HCT116 (cell line): ENCODE results near the gene UBE4A. TPM values are rescaled to one million over a fixed set of nuclear protein-coding genes. Genes with fewer than 3 reads are reported as not detected.

Source experiments
- ATAC-seq: fragments of 200-7000 bp; cut with Tn5 transposase; 2 replicates; pipeline ENCODE4 v1.9.1; 2020; ENCODE audit warnings: mild to moderate bottlenecking, moderate library complexity
- BruUV-seq: library from RNA; stranded (reverse); fragments of 400-500 nt; replicated peaks from 2 replicates; lab custom pipeline; 2021; lab: Mats Ljungman, UMichigan
- CTCF ChIA-PET: fragments of 300-600 bp; sonication (Branson Sonifier 250); formaldehyde crosslinking; loops from one replicate; lab custom pipeline; 2021; ENCODE audit warnings: antibody characterized with exemption; lab: Charles Lee
- POLR2A ChIA-PET: fragments of 300-600, 350-600 bp; sonication (Branson Sonifier 250); formaldehyde crosslinking; loops from one replicate; lab custom pipeline; 2021; ENCODE audit warnings: antibody characterized with exemption; lab: Charles Lee
- RAD21 ChIA-PET, 2 experiments: fragments of 300-600 bp; sonication (Branson Sonifier 250); formaldehyde crosslinking; loops; one replicate each; lab custom pipeline; 2023; ENCODE audit warnings: low total read pairs in 2 of 2; ENCODE audit not compliant: uncharacterized antibody in 2 of 2, unreplicated experiment in 2 of 2, low non-redundant PET in 1 of 2; lab: Charles Lee
- DNase-seq: peaks from one replicate; pipeline ENCODE4 v3.0.0-alpha.2; 2010; ENCODE audit warnings: low read depth, low spot score
- H2AFZ ChIP-seq: fragments of 200-600 bp; shearing (Covaris generic), sonication (generic); 2 replicates; pipeline ENCODE4 v1.6.1; 2017; ENCODE audit warnings: low read depth, mixed run types, mixed read lengths, antibody characterized with exemption, low read length; ENCODE audit not compliant: poor library complexity, severe bottlenecking
- H3K27ac ChIP-seq: 2 replicates; pipeline ENCODE4 v1.5.1; 2012; ENCODE audit warnings: low read depth, low read length
- H3K27me3 ChIP-seq: fragments of 200-600 bp; sonication (generic); 2 replicates; pipeline ENCODE4 v1.6.1; 2016; ENCODE audit warnings: mixed run types, low read length, mixed read lengths; ENCODE audit not compliant: insufficient read depth
- H3K36me3 ChIP-seq, 2 experiments: fragments of 200-500 bp in 1 of 2; fragments of 200-600 bp in 1 of 2; sonication (Bioruptor generic) in 1 of 2; sonication (generic) in 1 of 2; 2 replicates each; pipeline versions ENCODE4 v1.5.1 to v1.6.1; 2014 to 2016; ENCODE audit warnings: low read length in 2 of 2, inconsistent platforms in 1 of 2, mixed read lengths in 1 of 2, mixed run types in 1 of 2; ENCODE audit not compliant: insufficient read depth in 2 of 2, control insufficient read depth in 1 of 2
- H3K4me1 ChIP-seq, 2 experiments: fragments of 200-600 bp in 1 of 2; sonication (generic) in 1 of 2; 2 replicates each; pipeline versions ENCODE4 v1.5.1 to v1.6.1; 2012 to 2017; ENCODE audit warnings: low read length in 2 of 2, inconsistent platforms in 1 of 2, mild to moderate bottlenecking in 1 of 2, mixed read lengths in 1 of 2, mixed run types in 1 of 2, moderate library complexity in 1 of 2; ENCODE audit not compliant: insufficient read depth in 2 of 2, control insufficient read depth in 1 of 2
- H3K4me2 ChIP-seq: fragments of 200-600 bp; sonication (generic); 2 replicates; pipeline ENCODE4 v1.6.1; 2017; ENCODE audit warnings: mixed run types, low read length, mixed read lengths
- H3K4me3 ChIP-seq, 2 experiments: fragments of 200-600 bp in 1 of 2; sonication (generic) in 1 of 2; replicated peaks in 1 of 2; 2 replicates each; pipeline ENCODE4 v1.5.1; 2011 to 2016; ENCODE audit warnings: low read length in 2 of 2, control low read depth in 1 of 2, low read depth in 1 of 2, mild to moderate bottlenecking in 1 of 2, mixed read lengths in 1 of 2, mixed run types in 1 of 2
- H3K79me2 ChIP-seq: fragments of 200-600 bp; sonication (generic); 2 replicates; pipeline ENCODE4 v1.6.1; 2017; ENCODE audit warnings: mild to moderate bottlenecking, mixed run types, low read length, moderate library complexity, mixed read lengths; ENCODE audit not compliant: insufficient read depth
- H3K9ac ChIP-seq: fragments of 200-600 bp; sonication (generic); 2 replicates; pipeline ENCODE4 v1.6.1; 2016; ENCODE audit warnings: low read length, mixed read lengths
- H3K9me2 ChIP-seq: fragments of 200-600 bp; sonication (generic), shearing (Covaris generic); 2 replicates; pipeline ENCODE4 v1.6.1; 2017; ENCODE audit warnings: mixed run types, mild to moderate bottlenecking, moderate library complexity; ENCODE audit not compliant: insufficient read depth
- H3K9me3 ChIP-seq, 2 experiments: fragments of 200-500 bp in 1 of 2; fragments of 200-600 bp in 1 of 2; sonication (Bioruptor generic) in 1 of 2; sonication (generic) in 1 of 2; 2 replicates each; pipeline ENCODE4 v1.6.1; 2014 to 2017; ENCODE audit warnings: low read length in 2 of 2, mixed read lengths in 2 of 2, inconsistent platforms in 1 of 2, low read depth in 1 of 2, mild to moderate bottlenecking in 1 of 2, mixed run types in 1 of 2, moderate library complexity in 1 of 2; ENCODE audit not compliant: control insufficient read depth in 1 of 2, insufficient read depth in 1 of 2
- H4K20me1 ChIP-seq: fragments of 200-600 bp; sonication (generic), shearing (Covaris generic); 2 replicates; pipeline ENCODE4 v1.6.1; 2017; ENCODE audit warnings: mixed run types, mild to moderate bottlenecking, moderate library complexity; ENCODE audit not compliant: insufficient read depth
- ATF3 ChIP-seq: IDR thresholded peaks from 2 replicates; pipeline ENCODE4 v1.6.1; 2012
- CEBPB ChIP-seq: IDR thresholded peaks from 2 replicates; pipeline ENCODE4 v1.6.1; 2012; ENCODE audit warnings: low read depth
- CTCF ChIP-seq, 3 experiments: fragments of 200-600 bp in 1 of 3; sonication (generic) in 1 of 3; IDR thresholded peaks in 2 of 3; conservative IDR thresholded peaks in 1 of 3; 2 replicates each; pipeline ENCODE4 v1.5.1; 2012 to 2017; ENCODE audit warnings: low read depth in 2 of 3, low read length in 2 of 3, antibody characterized with exemption in 1 of 3, borderline replicate concordance in 1 of 3, control low read depth in 1 of 3, mild to moderate bottlenecking in 1 of 3, mixed read lengths in 1 of 3, mixed run types in 1 of 3, moderate library complexity in 1 of 3; ENCODE audit not compliant: insufficient read depth in 1 of 3
- ELF1 ChIP-seq: IDR thresholded peaks from 2 replicates; pipeline ENCODE4 v1.6.1; 2012; ENCODE audit warnings: low read depth, borderline replicate concordance
- EZH2 ChIP-seq: fragments of 200-600 bp; sonication (generic); IDR thresholded peaks from 2 replicates; pipeline ENCODE4 v1.6.1; 2017; ENCODE audit warnings: antibody characterized with exemption, mixed run types
- EZH2phosphoT487 ChIP-seq: fragments of 200-600 bp; IDR thresholded peaks from 2 replicates; pipeline ENCODE4 v1.6.1; 2018; ENCODE audit warnings: antibody characterized with exemption, borderline replicate concordance
- FOSL1 ChIP-seq: IDR thresholded peaks from 2 replicates; pipeline ENCODE4 v1.6.1; 2012; ENCODE audit warnings: low read depth
- RAD21 ChIP-seq: IDR thresholded peaks from 2 replicates; pipeline ENCODE4 v1.6.1; 2012; ENCODE audit warnings: low read depth, mild to moderate bottlenecking
- SIN3A ChIP-seq: IDR thresholded peaks from 2 replicates; pipeline ENCODE4 v1.6.1; 2012; ENCODE audit warnings: low read depth
- SP1 ChIP-seq: IDR thresholded peaks from 2 replicates; pipeline ENCODE4 v1.6.1; 2012; ENCODE audit warnings: low read depth
- SRF ChIP-seq: IDR thresholded peaks from 2 replicates; pipeline ENCODE4 v1.6.1; 2012; ENCODE audit warnings: low read depth
- TCF7L2 ChIP-seq: IDR thresholded peaks from 2 replicates; pipeline ENCODE4 v1.7.0; 2011; ENCODE audit warnings: borderline replicate concordance, inconsistent platforms; ENCODE audit not compliant: insufficient read depth, insufficient read length; ENCODE audit errors: extremely low read depth
- YY1 ChIP-seq: IDR thresholded peaks from 2 replicates; pipeline ENCODE4 v1.6.1; 2011; ENCODE audit warnings: low read length, low read depth, moderate library complexity, mild to moderate bottlenecking; ENCODE audit not compliant: insufficient replicate concordance; ENCODE audit errors: extremely low read depth
- ZFX ChIP-seq: fragments of 450-650 bp; IDR thresholded peaks from 2 replicates; pipeline ENCODE4 v1.6.1; 2017
- ZNF274 ChIP-seq: fragments of 200-500 bp; sonication (Bioruptor generic); IDR thresholded peaks from 2 replicates; pipeline ENCODE4 v1.6.1; 2014; ENCODE audit warnings: mild to moderate bottlenecking, low read depth, low read length, inconsistent platforms
- intact Hi-C: fragments of 100-400 bp; cut with micrococcal nuclease; formaldehyde crosslinking; loops from 2 replicates; pipeline ENCODE4 v1.10.0; 2022
- total RNA-seq: library from RNA; stranded (reverse); gene quantifications from one replicate; pipeline ENCODE4 v1.2.1, GENCODE V29; 2021; ENCODE audit not compliant: unreplicated experiment
- TF ChIP-seq, protein P1 (sequence below): IDR thresholded peaks from 2 replicates; pipeline ENCODE4 v1.6.1; 2011; ENCODE audit warnings: mild to moderate bottlenecking, low read length, moderate library complexity; ENCODE audit not compliant: insufficient replicate concordance; ENCODE audit errors: extremely low read depth

The UBE4A gene
- total RNA-seq, 1 experiment from 2014 or later, result 49.9 TPM

DNA sequence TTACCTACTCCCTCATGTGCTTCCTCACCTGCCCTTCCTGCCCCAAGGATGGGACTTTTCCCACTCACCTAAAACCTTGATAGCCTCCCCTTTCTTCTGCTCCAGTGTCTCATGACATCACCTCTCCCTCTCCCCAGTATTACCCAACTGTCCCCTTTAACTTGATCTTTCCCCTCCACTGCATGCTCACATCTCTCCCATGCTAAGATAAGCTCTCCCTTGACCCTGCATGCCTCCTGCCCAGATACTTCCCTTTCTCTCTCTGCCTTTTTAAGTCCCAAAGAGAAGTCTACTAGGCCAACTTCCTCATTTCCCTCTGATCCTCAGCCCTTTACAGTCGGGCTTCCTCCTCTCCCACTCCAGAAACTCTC lies 40.1 kb upstream of the UBE4A start:
- H3K9me2 ChIP-seq, result 0 out of 2 replicates have a peak, but pooled peaks cover 2% of the 10 kb centered on the region
- TF ChIP-seq ZFX (no peak), RAD21 (no peak), EZH2phosphoT487 (no peak), EZH2 (no peak), SRF (no peak), SIN3A (no peak), ATF3 (no peak), ELF1 (no peak), YY1 (no peak), TCF7L2 (no peak), FOSL1 (no peak), CTCF (IDR thresholded peaks at IDR 0.05 in 2 of 3, conservative IDR thresholded peaks at IDR 0.05 in 1 of 3; ENCODE audit: borderline replicate concordance in 1 of 3, insufficient read depth in 1 of 3, low read depth in 2 of 3, low read length in 2 of 3) (no peak), ZNF274 (no peak), SP1 (no peak), CEBPB (no peak)
- TF ChIP-seq, protein P1, sequence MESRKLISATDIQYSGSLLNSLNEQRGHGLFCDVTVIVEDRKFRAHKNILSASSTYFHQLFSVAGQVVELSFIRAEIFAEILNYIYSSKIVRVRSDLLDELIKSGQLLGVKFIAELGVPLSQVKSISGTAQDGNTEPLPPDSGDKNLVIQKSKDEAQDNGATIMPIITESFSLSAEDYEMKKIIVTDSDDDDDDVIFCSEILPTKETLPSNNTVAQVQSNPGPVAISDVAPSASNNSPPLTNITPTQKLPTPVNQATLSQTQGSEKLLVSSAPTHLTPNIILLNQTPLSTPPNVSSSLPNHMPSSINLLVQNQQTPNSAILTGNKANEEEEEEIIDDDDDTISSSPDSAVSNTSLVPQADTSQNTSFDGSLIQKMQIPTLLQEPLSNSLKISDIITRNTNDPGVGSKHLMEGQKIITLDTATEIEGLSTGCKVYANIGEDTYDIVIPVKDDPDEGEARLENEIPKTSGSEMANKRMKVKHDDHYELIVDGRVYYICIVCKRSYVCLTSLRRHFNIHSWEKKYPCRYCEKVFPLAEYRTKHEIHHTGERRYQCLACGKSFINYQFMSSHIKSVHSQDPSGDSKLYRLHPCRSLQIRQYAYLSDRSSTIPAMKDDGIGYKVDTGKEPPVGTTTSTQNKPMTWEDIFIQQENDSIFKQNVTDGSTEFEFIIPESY, result no peak
- no peaks in the 10 kb centered on the region for H3K27me3 ChIP-seq
- no peaks in the 10 kb centered on the region for H4K20me1 ChIP-seq
- BruUV-seq, result no TSS peak
- H3K36me3 ChIP-seq, result no peaks in the 10 kb centered on the region
- H3K9ac ChIP-seq, result no peak overlapping the region
- H3K79me2 ChIP-seq, result no peaks in the 10 kb centered on the region
- DNase-seq (no peak), ATAC-seq (no peak)
- H3K4me2 ChIP-seq, result no peak overlapping the region
- H3K9me3 ChIP-seq, result no peaks in the 10 kb centered on the region
- H3K4me1 ChIP-seq, result peaks cover 0 to 6% of the 10 kb centered on the region in 2 experiments; a peak in 2 of 4 replicates
- POLR2A ChIA-PET, result no interaction called here
- intact Hi-C loops, result no loop called here
- no peak overlapping the region for H3K4me3 ChIP-seq
- no peak overlapping the region for H2AFZ ChIP-seq
- no peak overlapping the region for H3K27ac ChIP-seq
- RAD21 ChIA-PET, result no interaction called here
- CTCF ChIA-PET, result no interaction called here
